GM19351 (cell line): ENCODE data around the gene MYL11.
"Not testable (repeated sequence)": the region's sequence is repeated elsewhere in the genome, so short reads cannot be mapped to it uniquely, and the experiment has no call there.

ENCODE experiments used
- ATAC-seq: cut with Tn5 transposase; IDR thresholded peaks from one replicate; pipeline ENCODE4 v1.9.1; 2021; ENCODE audit warnings: mild to moderate bottlenecking, moderate library complexity; ENCODE audit not compliant: unreplicated experiment

MYL11 gene

GRCh38 chr16:30374538-30374937, at the start of gene MYL11:
Gene MYL11 (plus strand): TSS chr16:30374802. CDS start chr16:30374858, 56 bp downstream.
- ATAC-seq, result no peak

- peak; percentile 92 for ATAC-seq
These were observed 40.1 kb upstream of the MYL11 start for GRCh38 chr16:30334473-30334989.

GRCh38 chr16:30335028-30335597, 39.5 kb upstream of the MYL11 start:
- peak; percentile 74 for ATAC-seq

- ATAC-seq, result no peak
These were observed 38.8 kb upstream of the MYL11 start for GRCh38 chr16:30335598-30336474.

GRCh38 chr16:30337964-30338357, 36.6 kb upstream of the MYL11 start:
- not testable (repeated sequence) for ATAC-seq

GRCh38 chr16:30338715-30339114, 35.9 kb upstream of the MYL11 start:
- ATAC-seq, result not testable (repeated sequence)

GRCh38 chr16:30340621-30341020, 34.0 kb upstream of the MYL11 start:
- ATAC-seq, result no peak

GRCh38 chr16:30341971-30342370, 32.6 kb upstream of the MYL11 start:
- ATAC-seq, result not testable (repeated sequence)

- ATAC-seq, result no peak
These were observed 31.7 kb upstream of the MYL11 start for GRCh38 chr16:30342751-30343490.

GRCh38 chr16:30343491-30343820, 31.1 kb upstream of the MYL11 start:
- ATAC-seq, result not testable (repeated sequence)

GRCh38 chr16:30346286-30346685, 28.3 kb upstream of the MYL11 start:
- ATAC-seq, result no peak

- no peak for ATAC-seq
These were observed 26.5 kb upstream of the MYL11 start for GRCh38 chr16:30348113-30348512.

- no peak for ATAC-seq
These were observed 25.7 kb upstream of the MYL11 start for GRCh38 chr16:30348929-30349328.

- no peak for ATAC-seq
These were observed 24.9 kb upstream of the MYL11 start for GRCh38 chr16:30349675-30350074.

- peak; percentile 57 for ATAC-seq
These were observed 24.3 kb upstream of the MYL11 start for GRCh38 chr16:30350134-30350871.

- no peak for ATAC-seq
These were observed 23.6 kb upstream of the MYL11 start for GRCh38 chr16:30351001-30351441.

GRCh38 chr16:30351586-30352419, 22.8 kb upstream of the MYL11 start:
- no peak for ATAC-seq

GRCh38 chr16:30352488-30353401, 21.9 kb upstream of the MYL11 start:
- ATAC-seq, result no peak
